Activated CD4-positive, alpha-beta T cell treated with anti-CD3 and anti-CD28 coated beads, Interleukin-2, amount 50 U/mL, for 48 hours (primary cell): ENCODE measurements around the gene POP4.
"Not testable (repeated sequence)": the region's sequence is repeated elsewhere in the genome, so short reads cannot be mapped to it uniquely, and the experiment has no call there.

Experiments
- DNase-seq, 2 experiments: peaks; one replicate each; pipeline ENCODE4 v3.0.0-alpha.2; 2020

Gene POP4, protein sequence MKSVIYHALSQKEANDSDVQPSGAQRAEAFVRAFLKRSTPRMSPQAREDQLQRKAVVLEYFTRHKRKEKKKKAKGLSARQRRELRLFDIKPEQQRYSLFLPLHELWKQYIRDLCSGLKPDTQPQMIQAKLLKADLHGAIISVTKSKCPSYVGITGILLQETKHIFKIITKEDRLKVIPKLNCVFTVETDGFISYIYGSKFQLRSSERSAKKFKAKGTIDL

DNA sequence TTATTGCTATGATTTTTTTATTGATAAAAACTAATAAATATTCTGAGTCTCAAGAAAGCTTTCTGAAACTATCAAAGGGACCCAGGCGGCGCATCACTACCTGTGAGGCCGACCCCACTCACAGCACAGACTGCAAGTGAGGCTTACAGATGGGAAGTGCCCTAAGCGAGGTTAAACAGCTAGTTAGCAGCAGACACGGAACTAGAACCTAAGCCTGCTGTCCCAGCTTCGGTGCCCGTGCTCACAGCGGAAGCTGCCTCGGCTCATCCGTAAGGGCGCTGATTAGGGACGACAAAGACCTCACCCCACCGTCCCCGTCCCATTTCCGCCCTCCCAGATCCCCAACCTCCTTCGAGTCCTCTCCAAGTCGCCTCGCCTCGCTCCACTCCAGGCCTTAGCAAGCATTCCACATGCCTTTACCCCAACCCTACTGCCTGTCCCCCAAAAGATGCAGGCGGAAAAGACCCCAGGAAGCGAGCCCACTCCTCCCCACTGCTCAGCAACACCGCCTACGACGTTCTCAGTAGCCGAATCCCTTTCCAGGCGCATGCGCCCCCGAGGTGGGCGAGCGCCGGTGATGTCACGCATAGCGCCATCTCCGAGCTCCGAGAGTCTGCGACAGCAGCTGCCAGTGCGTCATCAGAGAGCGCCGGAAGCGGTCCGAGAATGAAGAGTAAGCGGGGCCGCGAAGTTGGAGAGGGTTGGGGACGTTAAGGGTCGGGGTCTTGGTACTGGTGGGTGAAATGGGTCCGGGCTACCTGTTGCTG lies at the start of gene POP4:
Gene POP4, plus strand, starts transcription at position 631 of the 767 bp plus-strand sequence. Its CDS starts 36 bp downstream, at position 667.
- peak; percentile 98 to 99 for DNase-seq

DNA sequence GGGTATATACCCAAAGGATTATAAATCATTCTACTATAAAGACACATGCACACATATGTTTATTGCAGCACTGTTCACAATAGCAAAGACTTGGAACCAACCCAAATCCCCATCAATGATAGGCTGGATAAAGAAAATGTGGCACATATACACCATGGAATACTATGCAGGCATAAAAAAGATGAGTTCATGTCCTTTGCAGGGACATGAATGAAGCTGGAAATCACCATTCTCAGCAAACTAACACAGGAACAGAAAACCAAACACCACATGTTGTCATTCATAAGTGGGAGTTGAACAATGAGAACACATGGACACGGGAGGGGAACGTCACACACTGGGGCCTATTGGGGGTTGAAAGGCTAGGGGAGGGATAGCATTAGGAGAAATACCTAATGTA lies 47.0 kb upstream of the POP4 start:
- DNase-seq, result not testable (repeated sequence)

DNA sequence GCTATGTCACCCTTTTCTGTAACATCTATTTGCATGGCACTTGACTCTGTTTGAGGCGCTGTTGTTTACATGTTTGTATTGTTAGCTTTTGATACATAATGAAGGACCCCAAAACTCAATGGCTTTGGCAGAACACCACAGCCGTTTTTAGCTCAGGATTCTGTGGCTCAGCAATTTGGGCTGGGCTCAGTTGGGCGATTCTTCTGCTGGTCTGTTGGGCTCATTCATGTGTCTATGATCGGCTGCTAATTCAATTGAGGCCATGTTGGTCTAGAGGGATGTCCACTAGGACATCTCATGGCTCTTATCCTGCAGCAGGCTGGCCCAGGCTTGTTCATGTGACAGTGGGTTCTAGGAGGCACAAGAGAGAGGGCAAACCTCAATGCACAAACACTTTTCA lies 46.3 kb upstream of the POP4 start:
- no peak for DNase-seq

DNA sequence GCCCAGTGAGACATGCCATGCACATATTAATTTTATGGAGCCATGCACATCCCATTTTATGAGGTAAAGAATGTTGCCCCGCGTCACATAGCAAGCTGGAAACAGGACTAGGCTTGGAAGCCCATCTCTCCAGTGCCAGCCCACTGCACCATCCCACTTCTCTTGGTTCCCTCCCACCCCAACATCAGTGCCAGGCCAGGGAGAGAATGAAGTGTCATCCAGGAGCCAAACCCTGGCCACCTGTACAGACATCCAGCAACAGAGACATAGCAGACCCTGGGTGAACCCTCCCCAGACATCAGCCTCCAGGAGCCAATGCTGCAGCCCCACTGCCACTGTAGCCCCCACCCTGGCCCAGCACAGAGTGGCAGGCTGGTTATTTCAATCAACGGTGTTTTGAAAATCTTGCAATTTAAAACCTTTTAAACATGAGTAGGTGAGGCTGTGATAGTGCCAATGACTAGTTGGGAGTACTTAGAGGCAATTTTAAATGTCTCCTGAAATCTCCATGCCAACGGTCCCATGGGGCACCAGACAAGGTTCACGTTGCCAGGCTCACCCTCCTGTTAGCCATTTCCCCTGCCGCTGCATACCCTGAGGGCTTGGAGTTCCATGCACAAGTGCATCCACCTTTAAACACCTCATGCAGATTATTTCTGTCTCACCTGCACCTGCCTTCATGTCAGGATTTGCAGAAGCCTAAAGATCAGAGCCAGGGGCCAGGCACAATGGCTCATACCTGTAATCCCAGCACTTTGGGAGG lies 45.6 kb upstream of the POP4 start:
- DNase-seq, result no peak

DNA sequence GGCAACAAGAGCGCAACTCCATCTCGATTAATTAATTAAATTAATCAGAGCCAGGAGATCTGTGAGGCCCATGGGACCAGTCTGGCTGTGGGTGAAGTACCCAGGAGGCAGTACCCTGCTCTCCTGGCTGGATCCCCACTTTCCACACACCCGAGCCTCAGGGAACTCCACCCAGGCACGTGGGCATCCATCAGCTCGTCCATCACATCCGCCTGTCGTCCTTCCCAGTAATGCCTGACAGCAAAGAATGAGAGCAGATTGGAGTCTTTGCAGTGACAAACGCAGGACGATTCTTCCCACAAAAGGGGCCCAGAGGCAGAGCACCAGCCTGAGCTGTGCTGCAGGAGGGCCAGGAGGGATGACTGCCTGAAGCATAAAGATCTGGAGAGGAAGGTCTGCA lies 44.5 kb upstream of the POP4 start:
- DNase-seq, result no peak

DNA sequence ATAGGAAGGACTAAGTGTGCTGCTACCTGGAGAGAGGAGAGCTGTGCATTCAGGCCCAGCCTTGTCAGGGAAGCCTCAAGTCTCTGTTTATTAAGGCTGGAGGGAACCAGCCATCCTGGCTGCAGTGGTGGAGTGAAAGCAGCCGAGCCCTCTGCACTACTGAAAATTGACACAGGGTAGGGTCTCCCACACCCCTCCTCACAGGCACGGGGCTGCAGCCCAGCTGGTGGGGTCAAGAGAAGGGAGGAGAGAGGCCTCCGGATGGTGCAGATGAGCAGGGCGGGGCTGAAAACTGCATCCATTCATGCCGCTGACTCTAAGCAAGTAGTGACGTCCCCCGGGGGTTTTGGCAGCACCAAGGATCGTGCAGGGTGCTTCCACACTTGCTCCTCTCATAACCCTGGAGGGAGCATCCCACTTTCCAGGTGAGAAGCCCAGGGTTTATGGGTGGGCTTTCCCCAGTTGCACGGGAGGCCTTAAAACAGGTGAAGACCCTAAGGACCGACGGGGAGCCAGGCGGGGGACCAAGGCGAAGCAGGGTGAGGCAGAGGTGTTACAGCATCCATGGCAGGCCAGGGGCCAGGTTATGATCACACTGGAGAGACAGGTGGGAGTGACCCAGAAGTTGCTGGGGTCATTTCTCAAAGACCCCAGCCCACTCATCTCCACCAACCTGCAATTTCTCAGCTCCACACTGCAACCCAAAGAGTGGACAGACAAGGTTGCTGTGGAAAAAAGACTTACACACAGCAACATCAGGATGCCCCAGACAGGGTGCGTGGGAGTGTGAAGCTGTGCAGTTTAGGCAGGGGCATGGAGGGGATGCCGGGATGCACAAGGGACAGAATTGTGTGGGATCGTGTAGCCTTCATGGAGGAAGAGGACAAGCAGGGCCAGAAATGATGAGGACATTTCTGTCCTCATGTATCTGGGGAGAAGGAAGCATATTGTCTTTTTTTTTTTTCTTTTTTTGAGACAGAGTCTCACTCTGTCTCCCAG lies 43.5 kb upstream of the POP4 start:
- no peak for DNase-seq

DNA sequence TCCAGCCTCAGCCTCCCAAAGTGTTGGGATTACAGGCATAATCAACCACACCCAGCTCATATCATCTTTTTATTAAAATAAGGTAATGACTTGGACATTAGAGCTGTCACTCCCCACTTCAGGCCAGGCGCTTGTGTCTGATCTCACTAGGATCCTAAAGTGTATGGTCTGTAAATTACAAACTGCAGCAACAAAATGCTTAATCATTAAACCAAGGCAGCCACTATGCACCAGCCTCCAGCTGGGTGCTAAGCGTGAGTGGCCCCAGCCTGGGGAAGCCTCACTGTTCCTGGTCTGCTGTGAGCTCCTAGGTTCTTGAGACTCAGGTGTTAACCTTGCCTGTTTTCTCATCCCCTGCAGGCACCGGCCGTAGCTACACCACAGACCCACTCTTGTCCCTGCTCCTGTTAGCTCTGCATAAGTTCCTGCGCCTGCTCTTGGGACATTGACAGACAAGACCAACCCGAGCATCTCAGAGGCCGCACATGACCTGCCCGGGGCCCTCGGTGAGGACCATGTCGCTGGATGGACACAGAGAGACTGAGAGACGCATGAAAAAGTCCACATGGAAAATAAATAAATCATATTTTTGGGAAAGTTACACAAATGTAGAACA lies 42.5 kb upstream of the POP4 start:
- no peak for DNase-seq

DNA sequence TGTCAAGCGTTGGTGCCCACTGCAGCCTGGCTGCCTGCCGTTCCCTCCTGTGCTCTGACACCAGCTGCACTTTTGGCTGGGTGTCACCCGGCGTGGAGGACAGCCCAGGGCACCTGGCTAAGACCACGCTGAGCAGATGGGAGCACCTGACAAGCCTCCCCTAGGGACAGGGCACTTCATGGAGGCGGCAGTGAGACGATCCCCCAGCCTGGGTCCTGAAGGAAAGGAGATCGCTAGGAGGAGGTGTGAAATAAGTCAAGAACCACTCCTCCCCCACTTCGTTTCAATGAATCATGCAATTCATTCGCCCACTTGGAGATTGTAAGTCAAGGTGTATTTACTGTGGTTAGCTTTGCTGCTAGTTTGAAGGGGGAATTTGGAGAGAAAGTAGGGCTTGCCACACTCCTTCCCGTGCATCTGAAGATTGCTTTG lies 41.5 kb upstream of the POP4 start:
- no peak for DNase-seq

DNA sequence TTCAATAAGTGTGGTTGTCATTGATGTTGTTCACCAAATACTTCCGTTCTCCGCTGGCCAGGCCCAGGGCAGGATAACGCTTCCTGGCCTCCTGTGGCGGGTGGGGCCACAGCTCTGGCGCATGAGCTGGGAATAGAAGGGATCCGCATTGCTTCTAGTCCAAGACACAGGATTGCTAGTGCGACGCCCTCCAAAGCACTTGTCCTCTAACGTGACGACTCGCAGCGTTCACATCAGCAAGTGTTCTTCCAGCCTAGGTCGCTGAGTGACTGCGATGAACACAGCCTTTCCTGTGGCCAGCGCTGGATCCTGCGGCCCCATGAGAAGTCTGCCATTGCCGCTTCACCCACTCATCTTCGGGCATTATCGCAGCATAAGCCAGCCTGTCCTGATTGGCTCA lies 40.9 kb upstream of the POP4 start:
- no peak for DNase-seq

DNA sequence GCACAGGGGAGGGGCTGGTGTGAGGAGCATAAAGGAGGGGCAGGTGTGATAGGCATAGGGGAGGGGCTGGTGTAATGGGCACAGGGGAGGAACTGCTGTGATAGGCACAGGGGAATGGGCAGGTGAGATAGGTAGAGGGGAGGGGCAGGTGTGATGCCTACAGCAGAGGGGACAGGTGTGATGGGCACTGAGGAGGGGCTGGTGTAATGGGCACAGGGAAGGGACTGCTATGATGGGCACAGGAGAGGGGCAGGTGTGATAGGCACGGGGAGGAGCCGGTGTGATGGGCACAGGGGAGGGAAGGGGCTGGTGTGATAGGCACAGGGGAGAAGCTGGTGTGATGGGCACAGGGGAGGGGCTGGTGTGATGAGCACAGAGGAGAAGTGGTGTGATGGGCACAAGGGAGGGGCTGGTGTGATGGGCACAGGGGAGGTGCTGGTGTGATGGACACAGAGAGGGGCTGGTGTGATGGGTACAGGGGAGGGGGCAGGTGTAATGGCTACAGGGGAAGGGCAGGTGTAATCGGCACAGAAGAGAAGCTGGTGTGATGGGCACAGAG lies 39.5 kb upstream of the POP4 start:
- no peak for DNase-seq

DNA sequence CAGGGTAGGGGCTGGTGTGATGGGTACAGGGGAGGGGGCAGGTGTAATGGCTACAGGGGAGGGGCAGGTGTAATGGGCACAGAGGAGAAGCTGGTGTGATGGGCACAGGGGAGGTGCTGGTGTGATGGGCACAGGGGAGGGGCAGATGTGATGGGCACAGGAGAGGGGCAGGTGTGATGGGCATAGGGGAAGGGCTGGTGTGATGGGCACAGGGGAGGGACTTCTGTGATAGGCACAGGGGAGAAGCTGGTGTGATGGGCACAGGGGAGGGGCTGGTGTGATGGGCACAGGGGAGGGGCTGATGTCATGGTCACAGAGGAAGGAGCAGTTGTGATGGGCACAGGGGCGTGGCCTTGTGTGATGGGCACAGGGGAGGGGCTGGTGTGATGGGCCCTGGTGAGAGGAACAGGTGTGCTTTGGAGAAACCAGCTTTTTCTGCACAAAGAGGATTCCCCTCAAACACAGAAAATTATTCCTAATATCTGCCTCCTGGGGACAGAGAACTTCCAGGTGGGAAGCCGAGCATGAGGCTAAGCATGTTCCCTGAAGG lies 38.6 kb upstream of the POP4 start:
- DNase-seq, result no peak

DNA sequence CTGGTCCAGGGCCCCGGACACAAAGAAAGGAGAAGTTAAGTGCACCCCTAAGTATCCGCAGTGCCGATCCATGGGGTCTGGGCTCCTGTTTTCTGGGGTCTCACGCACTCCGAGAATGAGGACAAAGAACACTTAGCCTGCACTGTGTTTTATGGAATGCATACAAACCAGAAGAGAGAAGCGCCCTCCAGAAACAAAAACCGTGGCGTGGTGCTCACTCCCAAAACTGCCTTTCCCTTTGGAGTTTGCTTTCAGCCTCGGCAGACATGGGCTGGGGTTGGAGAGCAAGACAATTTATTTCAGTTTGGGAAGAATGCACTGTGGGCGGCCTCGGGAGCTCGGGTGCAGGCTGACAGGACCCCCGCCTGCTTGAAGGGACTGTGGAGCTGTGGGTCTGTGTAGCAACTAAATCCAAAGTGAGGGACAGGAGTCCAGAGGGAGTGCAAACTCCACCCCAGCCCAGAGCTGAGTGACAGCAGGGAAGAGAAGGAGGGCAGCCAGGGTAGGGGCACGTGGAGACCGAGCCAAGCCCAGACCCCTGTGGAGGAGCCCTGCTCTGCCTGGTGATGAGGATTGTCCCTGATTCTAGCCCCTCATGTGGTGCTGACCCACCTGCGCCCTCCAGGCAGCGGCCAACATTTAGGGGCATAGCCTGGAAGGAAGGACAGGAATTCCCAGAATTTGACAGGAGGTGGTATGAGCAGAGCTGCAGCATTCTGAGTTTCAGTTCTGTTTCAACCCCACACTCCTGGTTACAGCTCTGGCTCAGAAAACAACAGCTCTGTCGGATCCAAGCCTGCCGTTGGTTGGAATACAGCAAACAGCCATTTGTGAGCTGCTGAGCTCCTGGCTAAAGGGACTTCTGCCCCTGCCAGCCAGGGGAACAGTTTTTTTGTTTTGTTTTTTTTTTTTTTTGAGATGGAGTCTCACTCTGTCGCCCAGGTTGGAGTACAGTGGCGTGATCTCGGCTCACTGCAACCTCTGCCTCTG lies 37.8 kb upstream of the POP4 start:
- DNase-seq, result no peak

DNA sequence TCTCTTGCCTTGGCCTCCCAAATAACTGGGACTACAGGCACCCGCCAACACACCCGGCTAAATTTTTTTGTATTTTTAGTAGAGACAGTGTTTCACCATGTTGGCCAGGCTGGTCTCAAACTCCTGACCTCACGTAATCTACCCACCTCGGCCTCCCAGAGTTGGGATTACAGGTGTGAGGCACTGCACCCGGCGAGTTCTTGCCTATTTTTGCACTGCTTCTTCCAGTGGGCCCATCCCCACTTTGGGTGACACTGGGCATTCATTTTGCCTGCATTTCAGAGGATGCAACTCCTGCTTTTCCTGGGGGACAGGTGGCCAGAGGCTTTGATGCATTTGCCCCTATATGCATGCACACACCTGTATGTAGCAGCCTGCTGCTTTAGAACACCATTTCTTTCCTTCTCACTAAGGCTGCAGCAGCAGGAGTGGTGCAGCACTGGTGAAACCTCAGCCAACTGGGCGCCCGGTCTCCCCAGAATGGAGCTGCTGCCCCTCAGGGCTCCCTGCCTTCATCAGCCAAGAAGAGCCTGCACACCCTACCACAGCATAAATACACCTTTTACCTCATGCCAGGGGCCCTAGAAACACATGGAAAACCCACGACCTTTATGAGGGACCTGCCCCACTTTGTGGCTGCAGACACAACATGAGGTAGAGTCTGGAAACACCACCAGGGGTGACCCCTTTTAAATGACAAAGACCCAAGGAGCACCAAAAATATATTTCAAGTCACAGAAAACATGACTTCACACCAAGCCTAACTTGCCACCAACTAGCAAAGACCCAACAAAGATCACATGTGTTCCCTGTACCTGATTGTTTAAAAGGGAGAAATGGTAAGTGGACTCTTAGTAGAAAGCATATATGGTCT lies 36.8 kb upstream of the POP4 start:
- DNase-seq, result no peak

DNA sequence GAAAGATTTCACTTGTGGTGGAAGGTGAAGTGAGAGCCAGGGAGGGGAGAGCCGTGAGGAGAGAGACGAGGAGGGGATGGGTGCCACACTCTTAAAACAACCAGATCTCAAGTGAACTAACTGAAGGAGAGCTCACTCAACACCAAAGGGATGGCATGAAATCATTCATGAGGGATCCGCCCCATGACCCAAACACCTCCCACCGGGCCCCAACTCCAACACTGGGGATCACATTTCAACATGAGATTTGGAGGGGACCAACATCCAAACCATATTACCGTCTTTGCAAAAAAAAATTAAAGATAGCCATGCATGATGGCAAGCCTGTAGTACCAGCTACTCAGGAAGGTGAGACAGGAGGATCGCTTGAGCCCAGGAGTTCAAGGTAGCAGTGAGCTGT lies 34.9 kb upstream of the POP4 start:
- no peak for DNase-seq

DNA sequence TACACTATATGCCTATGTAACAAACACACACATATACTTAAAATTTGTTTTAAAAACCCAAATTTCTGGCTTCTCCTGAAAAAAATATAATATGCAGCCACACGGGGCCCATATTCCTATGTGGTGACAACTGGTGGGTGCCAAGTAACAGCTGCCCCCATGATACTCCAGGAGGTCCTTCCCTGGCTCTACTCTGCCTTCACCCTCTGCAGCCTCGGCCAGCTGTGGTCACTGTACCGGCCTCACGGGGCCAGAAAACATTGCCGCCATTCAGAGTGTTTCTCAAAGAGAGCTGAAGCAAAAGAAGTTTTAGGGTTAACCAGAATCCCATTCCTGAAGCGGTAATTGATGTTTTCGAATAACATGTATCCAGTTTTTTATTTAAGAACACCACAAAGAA lies 32.6 kb upstream of the POP4 start:
- DNase-seq, result no peak

DNA sequence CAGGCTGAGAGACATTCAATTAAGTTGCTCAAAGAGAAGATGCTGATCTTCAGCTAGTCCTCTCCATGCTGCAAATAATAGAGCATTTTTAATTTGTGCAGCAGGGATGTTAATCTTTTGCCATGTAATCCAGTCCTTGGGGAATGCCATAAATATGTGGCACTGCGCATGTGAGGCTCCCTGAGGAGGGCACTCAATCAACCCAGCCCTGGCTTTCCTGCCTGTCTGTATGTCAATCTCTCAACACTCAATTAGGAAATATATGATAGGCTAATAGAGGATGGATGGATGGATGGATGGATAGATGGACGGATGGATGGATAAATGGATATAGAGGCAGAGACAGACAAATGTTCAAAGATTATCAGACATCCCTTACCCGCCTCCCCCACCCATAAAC lies 31.6 kb upstream of the POP4 start:
- DNase-seq, result no peak

DNA sequence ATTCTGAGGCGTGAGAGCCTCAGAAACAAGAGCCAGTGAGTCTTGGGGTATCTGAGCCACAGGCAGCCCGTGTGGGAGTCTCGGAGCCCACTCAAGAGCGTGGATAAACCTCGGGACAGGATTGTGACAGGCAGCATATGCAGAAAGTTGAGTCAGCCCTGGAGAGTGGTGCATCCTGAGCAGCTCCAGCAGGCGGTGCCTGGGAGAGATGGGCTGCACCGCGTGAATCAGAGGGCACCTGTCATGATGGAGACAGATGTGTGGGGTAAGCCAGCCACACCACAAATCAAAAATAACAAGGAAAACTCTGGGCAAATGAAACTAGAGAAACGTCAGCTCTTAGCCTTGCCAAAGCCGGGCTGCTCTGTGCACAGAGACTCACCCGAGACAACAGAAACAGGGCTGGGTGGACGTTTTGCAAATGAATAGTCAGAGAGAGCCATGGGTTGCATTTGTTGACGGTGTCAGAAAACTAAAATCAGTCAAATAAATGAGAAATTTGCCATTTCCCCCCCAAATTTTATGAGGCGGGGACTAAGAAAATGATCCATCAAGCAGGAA lies 30.0 kb upstream of the POP4 start:
- DNase-seq, result peak in 1 of 2 experiments; percentile 32

DNA sequence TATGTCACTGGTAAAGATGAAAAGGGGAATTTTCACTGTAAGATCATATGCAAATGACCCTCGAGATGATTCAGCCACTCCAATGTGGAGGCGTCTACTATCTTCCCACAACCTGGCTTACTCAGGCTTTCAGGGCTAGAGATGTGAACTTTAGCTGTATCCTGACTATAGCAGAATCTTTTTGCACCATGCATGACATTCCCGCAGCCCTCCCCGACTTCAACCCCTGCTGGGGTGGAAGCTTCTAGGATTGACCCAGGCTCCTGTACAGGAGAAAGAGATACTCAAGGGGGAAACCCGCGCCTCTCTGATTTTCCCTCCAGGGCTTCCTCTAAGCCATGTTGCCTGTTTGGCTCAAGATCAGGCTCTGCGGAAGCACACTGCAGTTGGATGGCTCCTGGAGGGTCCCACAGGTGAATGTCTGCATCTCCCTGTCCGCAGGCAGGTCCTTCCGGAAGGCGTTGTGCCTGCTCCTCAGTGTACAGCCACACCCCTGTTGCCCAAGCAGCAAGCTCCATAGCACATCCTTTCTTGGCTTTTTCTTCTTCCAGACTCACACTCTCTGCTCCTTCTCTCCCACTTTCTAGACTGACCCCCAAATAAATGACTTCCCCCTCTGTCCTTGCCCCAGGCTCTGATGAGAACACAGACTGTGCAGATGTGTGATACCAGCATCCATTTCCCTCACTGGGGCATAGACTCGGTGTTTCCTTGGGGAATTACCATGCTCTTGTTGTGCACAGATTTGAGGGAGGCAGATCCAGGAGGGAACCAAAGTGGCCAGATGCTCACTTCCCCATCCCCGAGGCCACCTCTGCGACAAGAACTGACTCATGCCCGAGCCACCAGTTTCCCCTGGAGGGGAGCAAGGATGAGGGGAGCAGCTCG lies 29.1 kb upstream of the POP4 start:
- DNase-seq, result peak; percentile 51 to 59
